ENCODE measurements around the gene UBL4A.

Gene UBL4A

GRCh38 chrX:154463611-154464220 is 22.7 kb downstream of the UBL4A start:
- DNase-seq (ENCODE audit: low spot score) = no peak

- no peak for DNase-seq (ENCODE audit: low spot score)
These were observed 24.0 kb downstream of the UBL4A start for GRCh38 chrX:154462396-154462795.

- no peak for DNase-seq (ENCODE audit: low spot score)
These were observed 26.1 kb downstream of the UBL4A start for GRCh38 chrX:154460326-154460725.

- no peak for DNase-seq (ENCODE audit: low spot score)
These were observed 26.6 kb downstream of the UBL4A start for GRCh38 chrX:154459832-154460231.

GRCh38 chrX:154458954-154459778 is 27.2 kb downstream of the UBL4A start:
- DNase-seq (ENCODE audit: low spot score) = no peak

GRCh38 chrX:154458116-154458953 is 28.1 kb downstream of the UBL4A start, which contains the start of gene PLXNA3:
Gene PLXNA3 (plus strand): TSS chrX:154458281. CDS start chrX:154460184, 1,903 bp downstream.
- DNase-seq (ENCODE audit: low spot score) = peak; percentile 73

- peak; percentile 60 for DNase-seq (ENCODE audit: low spot score)
These were observed 28.8 kb downstream of the UBL4A start for GRCh38 chrX:154457491-154458115.

GRCh38 chrX:154452823-154453222 is 33.6 kb downstream of the UBL4A start:
- no peak for DNase-seq (ENCODE audit: low spot score)

- DNase-seq (ENCODE audit: low spot score) = no peak
These were observed 36.1 kb downstream of the UBL4A start for GRCh38 chrX:154450312-154450711.

- no peak for DNase-seq (ENCODE audit: low spot score)
These were observed 36.8 kb downstream of the UBL4A start for GRCh38 chrX:154449618-154450017.

- no peak for DNase-seq (ENCODE audit: low spot score)
These were observed 37.9 kb downstream of the UBL4A start for GRCh38 chrX:154448484-154448883.

GRCh38 chrX:154446430-154446829 is 40.0 kb downstream of the UBL4A start:
- DNase-seq (ENCODE audit: low spot score) = no peak

- no peak for DNase-seq (ENCODE audit: low spot score)
These were observed 40.6 kb downstream of the UBL4A start for GRCh38 chrX:154445776-154446175.

- DNase-seq (ENCODE audit: low spot score) = no peak
These were observed 41.6 kb downstream of the UBL4A start for GRCh38 chrX:154444755-154445246.

GRCh38 chrX:154443992-154444754 is 42.2 kb downstream of the UBL4A start, which contains the start of gene FAM50A:
Gene FAM50A (plus strand): TSS chrX:154444141. CDS start chrX:154444236, 95 bp downstream.
- peak; percentile 62 for DNase-seq (ENCODE audit: low spot score)

GRCh38 chrX:154443479-154443910 is 42.9 kb downstream of the UBL4A start:
- no peak for DNase-seq (ENCODE audit: low spot score)

- DNase-seq (ENCODE audit: low spot score) = no peak
These were observed 44.3 kb downstream of the UBL4A start for GRCh38 chrX:154441984-154442707.

GRCh38 chrX:154441564-154441963 is 44.9 kb downstream of the UBL4A start:
- no peak for DNase-seq (ENCODE audit: low spot score)

GRCh38 chrX:154440623-154441357 is 45.6 kb downstream of the UBL4A start:
- no peak for DNase-seq (ENCODE audit: low spot score)

- no peak for DNase-seq (ENCODE audit: low spot score)
These were observed 46.6 kb downstream of the UBL4A start for GRCh38 chrX:154439841-154440240.
